GM19023 (cell line): ENCODE measurements around the gene HMGN1.
"Not testable (repeated sequence)": the region's sequence is repeated elsewhere in the genome, so short reads cannot be mapped to it uniquely, and the experiment has no call there.

Source experiments
- ATAC-seq: cut with Tn5 transposase; IDR thresholded peaks from one replicate; pipeline ENCODE4 v1.9.1; 2021; ENCODE audit warnings: mild to moderate bottlenecking, moderate library complexity; ENCODE audit not compliant: unreplicated experiment

HMGN1 gene, protein sequence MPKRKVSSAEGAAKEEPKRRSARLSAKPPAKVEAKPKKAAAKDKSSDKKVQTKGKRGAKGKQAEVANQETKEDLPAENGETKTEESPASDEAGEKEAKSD

GRCh38 chr21:39348355-39349210, at the start of gene HMGN1:
Gene HMGN1 (minus strand): TSS chr21:39349088. CDS start chr21:39348917, 171 bp downstream.
- ATAC-seq, result peak; percentile 54

DNA sequence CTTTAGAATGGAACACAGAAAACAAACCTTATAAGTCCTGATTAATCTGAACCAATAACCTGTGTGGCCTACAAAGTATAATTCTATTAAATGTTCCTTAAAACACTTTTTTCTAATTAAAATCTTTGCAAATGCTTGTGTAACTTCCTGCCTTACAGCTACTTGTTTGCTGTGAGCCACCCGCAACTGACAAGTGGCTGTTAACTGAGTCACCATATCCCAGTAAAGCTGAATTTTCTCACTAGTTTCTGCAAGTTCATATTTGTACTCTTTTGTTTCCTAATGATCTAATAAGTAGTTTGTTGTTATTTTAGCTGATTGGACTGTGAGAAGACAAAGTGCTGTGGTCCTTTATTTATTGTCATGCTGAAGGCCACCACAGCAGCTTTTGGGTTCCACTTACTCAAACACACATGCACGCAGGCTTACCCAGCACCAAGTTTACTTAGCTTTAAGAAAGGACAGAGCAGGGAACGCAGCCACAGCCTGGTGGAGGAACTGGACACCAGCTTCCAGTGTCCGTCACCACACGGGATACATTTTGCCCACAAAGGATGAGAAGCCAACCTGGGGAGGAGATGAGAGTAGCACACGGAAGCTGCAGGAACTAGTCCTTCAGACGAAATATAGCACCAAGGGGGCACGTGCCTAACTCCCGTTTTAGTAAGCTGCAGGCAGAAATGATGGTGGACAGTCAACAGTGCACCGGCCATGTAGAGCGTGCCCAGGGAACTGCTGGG, 48.9 kb upstream of the HMGN1 start:
- no peak for ATAC-seq

DNA sequence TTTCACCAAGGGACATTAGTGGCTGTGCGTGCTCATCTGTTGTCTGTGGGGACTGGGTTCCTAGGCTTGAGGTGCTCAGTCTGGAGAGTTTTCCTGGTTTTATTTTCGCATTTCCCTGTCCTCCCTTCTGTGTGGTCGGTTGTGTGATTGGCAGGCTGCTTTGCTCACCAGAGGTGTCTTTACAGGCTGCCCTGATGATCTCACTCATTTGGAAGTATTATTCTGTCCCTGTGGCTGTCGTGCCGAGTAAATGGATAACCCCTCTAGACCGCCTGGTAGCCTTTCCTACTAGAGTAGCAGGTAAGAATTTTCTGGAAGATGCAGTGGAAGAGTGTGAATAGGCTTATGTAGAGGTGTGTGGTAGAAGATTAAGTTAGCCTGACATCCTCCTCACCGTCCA, 44.1 kb upstream of the HMGN1 start:
- no peak for ATAC-seq

DNA sequence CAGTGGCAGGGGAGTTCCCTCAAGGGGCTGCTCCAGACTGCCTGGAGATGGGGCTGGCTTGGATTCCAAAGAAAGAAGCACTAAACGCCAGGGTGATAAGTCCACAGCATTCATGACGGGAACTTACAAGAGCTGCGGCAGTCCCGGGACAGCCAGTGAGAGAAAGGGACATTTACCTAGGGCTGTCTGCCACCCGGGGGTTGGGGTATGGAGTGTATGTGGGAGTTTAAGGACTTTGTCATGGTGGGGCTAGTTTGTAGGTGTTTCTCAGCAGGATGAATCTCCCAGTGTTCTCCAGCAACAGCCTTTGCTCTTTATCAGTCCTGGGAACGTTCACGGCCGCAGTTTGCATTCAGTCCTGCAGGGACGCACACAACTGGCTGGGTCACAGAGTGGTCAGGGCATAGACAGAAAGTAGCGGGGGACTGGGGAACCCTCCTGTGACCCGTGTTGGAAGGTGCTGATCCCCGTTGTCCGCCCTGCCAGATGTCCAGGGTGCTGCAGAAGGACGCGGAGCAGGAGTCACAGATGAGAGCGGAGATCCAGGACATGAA, 41.4 kb upstream of the HMGN1 start:
- ATAC-seq, result no peak

- ATAC-seq, result peak; percentile 11
These were observed 39.9 kb upstream of the HMGN1 start for GRCh38 chr21:39388811-39389155.

DNA sequence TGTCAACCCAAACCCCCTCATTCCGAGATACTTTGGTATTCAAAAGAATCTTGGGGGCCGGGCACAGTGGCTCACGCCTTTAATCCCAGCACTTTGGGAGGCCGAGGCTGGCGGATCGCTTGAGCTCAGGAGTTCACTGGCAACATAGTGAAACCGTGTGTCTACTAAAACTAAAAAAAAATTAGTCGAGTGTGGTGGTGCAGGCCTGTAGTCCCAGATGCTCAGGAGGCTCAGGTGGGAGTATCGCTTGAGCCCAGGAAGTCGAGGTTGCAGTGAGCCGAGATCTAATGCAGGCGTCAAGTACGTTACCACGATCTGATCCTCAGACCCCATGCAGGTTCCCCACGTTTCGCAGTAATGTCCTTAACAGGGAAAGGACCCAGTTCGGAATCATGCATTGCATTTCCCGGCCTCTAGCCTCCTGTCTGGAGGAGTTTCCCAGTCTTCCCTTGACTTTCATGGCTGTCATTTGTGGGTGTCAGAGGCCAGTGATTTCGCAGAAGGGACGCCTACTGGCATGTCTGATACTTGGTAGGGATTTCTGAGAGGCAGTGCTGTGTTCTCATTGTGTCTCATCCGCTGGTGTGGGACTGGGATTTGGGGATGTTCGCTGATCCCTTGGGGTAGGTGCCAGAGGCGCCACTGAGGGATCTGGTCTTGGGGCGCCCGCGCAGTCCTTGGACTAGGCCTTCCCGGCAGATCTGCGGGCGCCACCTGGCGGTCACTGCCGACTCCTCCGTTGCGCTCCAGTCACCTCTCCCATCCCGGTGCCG, 39.3 kb upstream of the HMGN1 start:
- ATAC-seq, result peak; percentile 76

DNA sequence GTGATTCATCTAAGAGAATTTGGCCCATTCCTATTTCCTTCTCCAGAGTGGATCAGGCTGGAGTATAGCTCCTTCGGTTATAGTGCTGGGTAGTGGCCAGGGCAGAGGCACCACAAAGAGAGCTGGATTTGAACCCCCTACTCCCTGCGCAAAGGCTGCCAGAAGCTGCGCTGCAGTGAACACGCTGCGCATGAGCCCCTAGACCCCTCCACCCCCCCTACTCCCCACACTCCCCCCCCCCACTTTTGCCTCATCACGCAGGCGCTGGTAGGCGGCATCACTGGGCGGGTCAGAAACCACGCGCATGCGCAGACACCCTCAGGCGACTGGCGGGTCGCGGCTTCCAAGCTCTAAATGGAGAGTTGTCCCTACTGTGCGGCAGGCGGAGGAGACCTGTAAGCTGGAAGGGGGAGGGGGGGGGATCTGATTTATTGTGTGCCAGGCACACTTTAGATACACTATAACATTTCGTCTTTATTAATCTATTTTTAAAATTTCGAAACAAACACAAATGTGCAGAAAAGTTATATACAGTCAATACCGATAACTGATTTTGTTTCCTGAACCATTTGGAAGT, 38.7 kb upstream of the HMGN1 start:
- ATAC-seq, result peak; percentile 57

- no peak for ATAC-seq
These were observed 38.0 kb upstream of the HMGN1 start for GRCh38 chr21:39386899-39387298.

- ATAC-seq, result no peak
These were observed 37.3 kb upstream of the HMGN1 start for GRCh38 chr21:39386194-39386593.

DNA sequence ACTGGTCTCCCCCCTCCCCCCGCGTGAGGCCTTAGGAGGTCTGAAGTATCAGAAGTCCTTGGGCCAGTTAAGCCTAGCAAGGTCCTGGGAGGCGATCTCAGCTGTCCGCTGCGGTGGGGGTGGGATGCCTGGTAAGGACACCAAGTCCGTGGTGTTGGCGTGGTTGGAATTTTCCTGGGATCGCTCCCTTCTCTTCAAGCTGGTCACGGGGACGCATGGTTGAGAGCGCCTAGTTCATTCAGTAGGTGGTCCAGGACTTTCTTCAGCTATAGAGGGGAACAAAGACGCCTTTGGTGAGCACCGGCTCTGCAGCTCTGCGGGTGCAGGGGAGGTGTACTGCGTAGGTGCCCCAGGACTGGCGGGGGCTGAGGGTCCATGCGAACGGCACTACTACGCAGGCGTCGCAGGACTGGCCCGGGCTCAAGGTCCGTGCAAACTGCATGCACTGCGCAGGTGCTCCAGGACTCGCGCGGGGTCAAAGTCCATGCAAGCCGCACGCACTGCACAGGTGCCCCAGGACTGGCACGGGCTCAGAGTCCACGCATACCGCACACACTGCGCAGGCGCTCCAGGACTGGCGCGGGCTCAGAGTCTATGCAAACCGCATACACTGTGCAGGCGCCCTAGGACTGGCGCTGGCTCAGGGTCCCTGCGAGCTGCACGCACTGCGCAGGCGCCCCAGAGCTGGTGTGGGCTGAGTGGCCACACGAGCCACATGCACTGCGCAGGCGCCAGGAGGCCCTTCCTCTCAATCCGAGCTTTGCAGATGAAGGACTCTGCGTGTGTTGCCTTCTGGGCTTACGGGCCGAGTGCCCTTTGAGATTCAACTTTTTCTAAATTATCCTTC, 36.6 kb upstream of the HMGN1 start:
- ATAC-seq, result no peak

- no peak for ATAC-seq
These were observed 35.9 kb upstream of the HMGN1 start for GRCh38 chr21:39384674-39385298.

DNA sequence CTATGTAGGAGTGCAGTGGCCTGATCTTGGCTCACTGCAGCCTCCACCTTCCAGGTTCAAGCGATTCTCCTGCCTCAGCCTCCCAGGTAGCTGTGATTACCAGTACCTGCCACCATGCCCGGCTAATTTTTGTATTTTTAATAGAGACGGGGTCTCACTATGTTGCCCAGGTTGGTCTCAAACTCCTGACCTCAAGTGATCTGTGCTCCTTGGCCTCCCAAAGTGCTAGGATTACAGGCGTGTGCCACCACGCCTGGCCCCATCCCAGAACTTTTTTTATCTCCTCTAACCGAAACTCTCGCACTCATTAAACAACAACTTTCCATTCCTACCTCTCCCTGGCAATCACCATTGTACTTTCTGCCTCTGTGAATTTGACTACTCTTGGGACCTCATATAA, 33.2 kb upstream of the HMGN1 start:
- not testable (repeated sequence) for ATAC-seq

DNA sequence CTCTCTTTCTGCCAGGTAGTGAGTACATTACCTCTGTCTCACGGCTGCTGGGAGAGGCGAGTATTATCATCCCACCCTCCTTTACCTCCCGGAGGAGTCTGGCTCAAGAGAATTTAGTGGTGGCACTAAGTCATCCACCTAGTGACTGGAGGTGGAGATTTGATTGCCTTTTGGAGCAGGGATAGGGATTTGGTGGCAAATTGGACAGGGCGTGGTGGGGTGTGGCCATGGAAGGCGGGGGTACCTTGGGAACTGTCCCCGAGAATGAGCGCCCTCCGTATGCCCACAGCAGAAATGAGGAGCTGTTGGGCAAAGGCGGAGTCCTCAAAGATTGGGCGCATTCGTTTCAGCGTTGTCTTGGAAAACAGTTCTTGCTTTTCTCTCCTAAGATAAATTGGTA, 32.1 kb upstream of the HMGN1 start:
- no peak for ATAC-seq

DNA sequence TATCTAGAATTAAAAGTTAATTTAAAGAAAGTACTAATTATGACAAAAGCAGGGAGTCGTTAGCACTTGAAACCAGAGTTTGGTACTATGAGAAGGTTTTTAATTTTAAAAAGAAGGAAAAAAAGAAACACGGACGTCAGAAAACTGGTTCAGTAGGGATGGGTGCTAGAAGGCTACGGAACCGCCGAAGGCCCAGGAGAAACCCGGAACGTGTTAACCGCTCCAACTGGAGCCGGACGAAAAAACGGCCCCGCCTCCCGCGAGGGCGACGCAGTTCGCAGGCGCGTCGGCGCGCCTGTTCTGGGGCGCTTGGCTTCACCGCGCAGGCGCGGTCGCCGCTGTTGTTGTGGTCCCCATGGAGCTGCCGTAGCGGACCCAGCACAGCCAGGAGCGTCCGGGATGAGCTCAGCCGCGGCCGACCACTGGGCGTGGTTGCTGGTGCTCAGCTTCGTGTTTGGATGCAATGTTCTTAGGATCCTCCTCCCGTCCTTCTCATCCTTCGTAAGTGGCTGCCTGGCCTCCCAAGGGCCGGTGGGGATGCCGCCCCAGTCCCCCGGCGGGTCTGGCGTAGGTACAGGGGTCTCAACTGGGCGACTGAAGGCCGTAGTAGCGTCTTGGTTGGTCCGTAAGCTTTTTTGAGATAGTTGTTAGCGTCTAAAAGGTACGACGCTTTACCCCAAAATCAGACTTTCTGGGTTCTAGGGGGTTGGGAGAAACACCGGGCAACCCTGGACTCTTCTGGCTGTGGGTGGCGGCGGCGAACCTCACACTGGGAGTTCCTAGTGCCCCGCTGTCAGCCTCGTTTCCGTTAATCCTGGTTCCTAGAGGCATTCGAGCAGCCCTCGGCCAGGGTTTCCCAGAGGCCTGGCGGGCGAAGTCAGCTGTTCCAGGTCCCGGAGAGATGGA, 31.4 kb upstream of the HMGN1 start:
- peak; percentile 99 for ATAC-seq

- ATAC-seq, result no peak
These were observed 28.7 kb upstream of the HMGN1 start for GRCh38 chr21:39377444-39378050.

DNA sequence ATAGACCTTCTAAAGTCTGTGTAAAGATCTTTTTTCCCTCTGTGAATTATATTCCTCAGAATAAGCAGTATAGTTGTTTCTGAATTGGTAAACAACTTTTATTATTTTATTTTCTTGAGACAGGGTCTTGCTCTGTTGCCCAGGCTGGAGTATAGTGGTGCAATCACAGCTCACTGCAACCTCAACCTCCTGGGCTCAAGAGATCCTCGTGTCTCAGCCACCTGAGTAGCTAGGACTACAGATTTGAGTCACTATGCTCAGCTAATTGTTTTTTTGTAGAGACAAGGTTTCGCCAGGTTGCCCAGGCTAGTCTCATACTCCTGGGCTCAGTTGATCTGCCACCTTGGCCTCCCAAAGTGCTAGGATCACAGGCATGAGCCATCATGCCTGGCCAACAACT, 26.6 kb upstream of the HMGN1 start:
- ATAC-seq, result no peak

- no peak for ATAC-seq
These were observed 25.2 kb upstream of the HMGN1 start for GRCh38 chr21:39374046-39374445.

DNA sequence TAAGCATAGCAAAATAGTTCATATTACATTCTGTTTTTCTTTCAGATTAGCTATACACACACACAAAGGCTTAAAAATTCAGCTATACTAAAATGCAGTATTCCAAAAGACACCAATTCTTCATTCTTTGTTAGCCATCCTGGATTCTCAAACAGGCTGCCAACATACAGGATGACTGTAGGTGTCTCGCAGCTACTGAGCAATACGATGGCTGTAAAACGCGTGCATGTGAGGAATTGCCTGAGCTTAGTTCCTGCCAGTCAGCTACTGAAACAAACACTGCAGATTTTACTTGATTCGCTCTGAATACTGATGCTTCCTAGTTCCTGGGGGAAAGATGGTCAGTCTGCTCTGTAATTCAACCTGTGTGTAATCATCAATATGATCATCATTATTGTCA, 24.7 kb upstream of the HMGN1 start:
- no peak for ATAC-seq
